CD4-positive, alpha-beta T cell (primary cell): Measurements from ENCODE around the gene ZDHHC20. TPM values are rescaled to one million over a fixed set of nuclear protein-coding genes. Genes with fewer than 3 reads are reported as not detected.

Source experiments
- ATAC-seq: fragments of 200-7000 bp; cut with Tn5 transposase; one replicate; pipeline ENCODE4 v1.10.0; 2022; ENCODE audit warnings: mild to moderate bottlenecking; ENCODE audit not compliant: poor library complexity
- CTCF ChIA-PET: fragments of 350-600 bp; sonication (Branson Sonifier 250); formaldehyde crosslinking; loops from one replicate; lab custom pipeline; 2021; ENCODE audit warnings: antibody characterized with exemption, inconsistent platforms; lab: Charles Lee
- POLR2A ChIA-PET: fragments of 350-600 bp; sonication (Branson Sonifier 250); formaldehyde crosslinking; loops from one replicate; lab custom pipeline; 2021; ENCODE audit warnings: antibody characterized with exemption, inconsistent platforms; lab: Charles Lee
- DNase-seq, 14 experiments: peaks; one replicate each; pipeline ENCODE4 v3.0.0-alpha.2; 2013 to 2020; ENCODE audit warnings: mixed read lengths in 2 of 14
- H3K27ac ChIP-seq, 2 donors: one replicate each; pipeline versions ENCODE4 v1.5.1 to v1.7.0; 2013; ENCODE audit warnings: low read length in 2 of 2, low read depth in 1 of 2, mild to moderate bottlenecking in 1 of 2
- H3K27me3 ChIP-seq, 2 experiments: 1 replicate in 1 of 2; 2 replicates in 1 of 2; pipeline versions ENCODE4 v1.6.1 to v1.7.0; 2013; ENCODE audit warnings: low read length in 2 of 2, control low read depth in 1 of 2, mild to moderate bottlenecking in 1 of 2, moderate library complexity in 1 of 2; ENCODE audit not compliant: insufficient read depth in 2 of 2, control insufficient read depth in 1 of 2
- H3K36me3 ChIP-seq: one replicate; pipeline ENCODE4 v1.6.1; 2013; ENCODE audit warnings: low read length, control low read depth; ENCODE audit not compliant: insufficient read depth
- H3K4me1 ChIP-seq: one replicate; pipeline ENCODE4 v1.6.1; 2013; ENCODE audit warnings: low read length, control low read depth; ENCODE audit not compliant: insufficient read depth
- H3K4me3 ChIP-seq: one replicate; pipeline ENCODE4 v1.5.1; 2013; ENCODE audit warnings: mild to moderate bottlenecking, low read length, moderate library complexity
- H3K9me3 ChIP-seq, 2 experiments: 1 replicate in 1 of 2; 2 replicates in 1 of 2; pipeline versions ENCODE4 v1.6.1 to v1.7.0; 2013; ENCODE audit warnings: low read length in 2 of 2, mild to moderate bottlenecking in 2 of 2, control low read depth in 1 of 2, moderate library complexity in 1 of 2; ENCODE audit not compliant: control insufficient read depth in 1 of 2, insufficient read depth in 1 of 2
- H3K27ac Mint-ChIP-seq: one replicate; pipeline ENCODE4 v1.8.0; 2020; ENCODE audit warnings: mixed read lengths
- H3K27me3 Mint-ChIP-seq: one replicate; pipeline ENCODE4 v1.8.0; 2021; ENCODE audit warnings: mixed read lengths
- H3K36me3 Mint-ChIP-seq: one replicate; pipeline ENCODE4 v1.8.0; 2021; ENCODE audit warnings: low read depth, mixed read lengths
- H3K4me1 Mint-ChIP-seq: one replicate; pipeline ENCODE4 v1.8.0; 2021; ENCODE audit warnings: low read depth, mixed read lengths
- H3K4me3 Mint-ChIP-seq: one replicate; pipeline ENCODE4 v1.8.0; 2020; ENCODE audit warnings: mild to moderate bottlenecking, mixed read lengths
- H3K9me3 Mint-ChIP-seq: one replicate; pipeline ENCODE4 v1.8.0; 2020; ENCODE audit warnings: mixed read lengths
- CTCF ChIP-seq: fragments of 200-600 bp; IDR thresholded peaks from one replicate; pipeline ENCODE4 v1.8.0; 2022; ENCODE audit warnings: antibody characterized with exemption, mild to moderate bottlenecking
- intact Hi-C, 2 experiments: fragments of 100-400 bp; cut with DNase I in 1 of 2; cut with micrococcal nuclease in 1 of 2; formaldehyde crosslinking; loops; one replicate each; pipeline versions ENCODE4 v1.15.1 to v1.9.0; 2023 to 2025; cut with DNase I, micrococcal nuclease
- total RNA-seq, 174 experiments: library from RNA in 2 of 174; stranded (reverse) in 2 of 174; gene quantifications; one replicate each; pipeline ENCODE4 v1.2.3 and lab custom pipeline; 2021 to 2026

ZDHHC20 gene
- total RNA-seq, 2 experiments from 2014 or later, result 62.8 to 65.1 TPM

DNA sequence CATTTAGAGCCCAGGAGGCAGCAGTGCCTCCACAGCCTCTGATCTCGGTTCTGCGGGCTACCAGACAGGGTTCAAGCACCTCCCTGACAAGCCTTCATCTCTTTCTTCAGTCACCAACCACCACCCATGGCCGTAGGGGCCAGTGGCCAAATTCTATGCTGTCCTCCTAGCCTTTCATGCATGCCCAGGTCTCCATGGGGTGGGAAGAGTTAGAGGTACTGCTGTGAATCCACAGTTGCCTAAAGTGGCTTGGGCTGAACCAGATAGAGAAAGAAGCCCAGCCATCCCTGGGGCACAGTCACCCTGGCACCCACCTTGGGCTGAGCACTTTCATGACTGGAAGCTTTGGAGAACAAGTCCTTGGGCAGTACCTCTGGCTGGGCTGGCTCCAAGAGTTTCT lies 97.4 kb downstream of the ZDHHC20 start:
- peaks cover 21% of the 10 kb centered on the region for H3K4me1 Mint-ChIP-seq
- H3K27me3 ChIP-seq, result no peaks in the 10 kb centered on the region
- H3K4me3 Mint-ChIP-seq, result no peak overlapping the region
- H3K4me3 ChIP-seq, result no peak overlapping the region
- ATAC-seq (no peak), DNase-seq (no peak)
- no peaks in the 10 kb centered on the region for H3K36me3 Mint-ChIP-seq
- POLR2A ChIA-PET, result no interaction called here
- H3K36me3 ChIP-seq, result no peaks in the 10 kb centered on the region
- H3K4me1 ChIP-seq, result peaks cover 8% of the 10 kb centered on the region
- H3K9me3 Mint-ChIP-seq, result peaks cover 2% of the 10 kb centered on the region
- TF ChIP-seq CTCF, result no peak
- H3K9me3 ChIP-seq, result no peaks in the 10 kb centered on the region
- intact Hi-C loops, result no loop called here
- H3K27ac ChIP-seq, result no peak overlapping the region
- H3K27ac Mint-ChIP-seq, result no peak overlapping the region
- CTCF ChIA-PET, result no interaction called here
- no peaks in the 10 kb centered on the region for H3K27me3 Mint-ChIP-seq

DNA sequence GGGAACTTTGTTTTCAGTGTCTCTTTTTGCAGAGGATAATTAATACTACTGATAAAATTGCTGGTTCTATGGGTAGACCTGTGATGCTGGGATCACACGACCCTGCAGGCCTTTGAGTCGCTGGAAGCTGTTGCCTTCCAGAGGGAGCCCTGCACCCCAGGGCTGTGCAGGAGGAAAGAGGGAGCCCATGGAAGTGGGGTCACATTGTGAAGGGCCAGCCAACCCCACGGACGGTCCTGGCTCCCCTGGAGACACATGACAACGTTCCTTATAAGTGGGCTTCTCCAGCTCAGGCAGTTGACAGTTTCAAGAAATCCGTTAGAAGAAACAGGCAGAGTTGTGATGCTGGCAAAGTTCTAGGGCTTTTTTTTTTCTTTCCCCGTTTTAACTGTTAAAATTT lies 98.0 kb downstream of the ZDHHC20 start:
- peaks cover 15% of the 10 kb centered on the region for H3K4me1 Mint-ChIP-seq
- intact Hi-C loops, result no loop called here
- Histone ChIP-seq H3K27ac (no peak overlapping the region), H3K4me1 (peaks cover 8% of the 10 kb centered on the region), H3K36me3 (no peaks in the 10 kb centered on the region), H3K9me3 (no peaks in the 10 kb centered on the region), H3K4me3 (no peak overlapping the region), H3K27me3 (no peaks in the 10 kb centered on the region)
- ATAC-seq (no peak), DNase-seq (no peak)
- TF ChIP-seq CTCF, result no peak
- peaks cover 2% of the 10 kb centered on the region for H3K9me3 Mint-ChIP-seq
- no peak overlapping the region for H3K27ac Mint-ChIP-seq
- ChIA-PET POLR2A (no interaction called here), CTCF (no interaction called here)
- H3K36me3 Mint-ChIP-seq, result no peaks in the 10 kb centered on the region
- no peak overlapping the region for H3K4me3 Mint-ChIP-seq
- no peaks in the 10 kb centered on the region for H3K27me3 Mint-ChIP-seq

DNA sequence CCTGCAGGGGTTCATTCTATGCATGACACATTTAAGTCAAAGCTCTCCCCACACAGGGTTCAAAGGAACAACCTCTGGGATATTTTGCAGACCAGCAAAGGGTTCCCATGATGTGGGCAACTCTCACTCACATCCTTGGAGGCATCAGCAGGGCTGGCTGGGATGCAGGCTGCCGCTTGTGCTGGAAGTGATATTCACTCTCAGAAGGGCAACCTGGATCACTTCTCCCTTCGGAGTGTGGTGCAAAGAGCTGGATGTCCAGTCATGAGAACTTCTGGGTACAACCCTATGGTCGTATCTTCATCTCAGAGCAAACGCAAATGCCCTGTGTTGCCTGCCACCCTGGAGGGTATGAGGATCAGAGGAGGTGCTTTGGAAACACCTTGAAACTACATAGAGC lies 98.6 kb downstream of the ZDHHC20 start:
- H3K27ac ChIP-seq, result no peak overlapping the region
- no peak for ATAC-seq
- H3K36me3 Mint-ChIP-seq, result no peaks in the 10 kb centered on the region
- CTCF ChIA-PET, result no interaction called here
- H3K4me1 ChIP-seq, result peaks cover 2% of the 10 kb centered on the region
- no peaks in the 10 kb centered on the region for H3K36me3 ChIP-seq
- intact Hi-C loops, result no loop called here
- H3K27ac Mint-ChIP-seq, result no peak overlapping the region
- no peak overlapping the region for H3K4me3 ChIP-seq
- no peaks in the 10 kb centered on the region for H3K27me3 ChIP-seq
- no peak overlapping the region for H3K4me3 Mint-ChIP-seq
- H3K9me3 Mint-ChIP-seq, result peaks cover 2% of the 10 kb centered on the region
- POLR2A ChIA-PET, result no interaction called here
- no peaks in the 10 kb centered on the region for H3K27me3 Mint-ChIP-seq
- no peak for TF ChIP-seq CTCF
- H3K9me3 ChIP-seq, result no peaks in the 10 kb centered on the region
- DNase-seq, result no peak
- peaks cover 10% of the 10 kb centered on the region for H3K4me1 Mint-ChIP-seq
